ENCODE measurements around the gene GPR42.
"Not testable (repeated sequence)": the region's sequence is repeated elsewhere in the genome, so short reads cannot be mapped to it uniquely, and the experiment has no call there.

Gene GPR42

DNA sequence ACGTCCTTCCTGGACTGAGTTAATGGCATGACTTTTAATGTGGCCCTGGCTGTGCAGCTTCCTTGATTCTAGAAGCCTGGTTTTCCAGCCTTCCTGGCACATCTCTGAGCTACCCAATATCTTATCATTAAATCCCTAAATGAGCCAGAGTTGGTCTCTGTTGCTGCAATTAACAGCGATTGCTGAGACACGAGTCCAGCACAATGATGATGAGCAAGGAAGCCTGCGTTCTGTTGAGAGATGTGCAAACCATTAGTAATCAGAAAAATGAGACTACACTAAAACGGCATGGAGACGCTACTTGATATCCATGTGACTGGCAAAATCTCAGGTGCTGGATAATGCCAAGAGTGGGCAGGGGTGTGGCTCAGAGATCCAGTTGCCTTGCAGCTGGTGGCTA is 26.2 kb downstream of the GPR42 start:
- DNase-seq = no peak

DNA sequence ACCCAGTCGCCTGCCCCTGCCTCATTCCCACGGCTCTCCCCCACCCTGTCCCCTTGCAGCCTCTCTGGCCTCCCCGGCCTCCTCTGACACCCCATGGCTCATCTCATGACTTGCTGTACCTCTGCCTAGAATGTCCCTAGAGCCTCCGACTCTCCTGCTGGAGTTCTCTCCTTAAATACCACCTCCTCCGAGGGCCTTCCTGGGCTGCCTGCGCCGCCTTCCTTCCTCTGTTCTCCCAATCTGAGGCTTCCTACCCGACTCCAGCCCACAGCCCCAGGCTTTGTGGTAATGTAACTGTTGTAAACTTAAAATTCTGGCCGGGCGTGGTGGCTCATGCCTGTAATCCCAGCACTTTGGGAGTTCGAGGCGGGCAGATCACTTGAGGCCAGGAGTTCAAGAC is 27.7 kb downstream of the GPR42 start:
- DNase-seq = no peak

DNA sequence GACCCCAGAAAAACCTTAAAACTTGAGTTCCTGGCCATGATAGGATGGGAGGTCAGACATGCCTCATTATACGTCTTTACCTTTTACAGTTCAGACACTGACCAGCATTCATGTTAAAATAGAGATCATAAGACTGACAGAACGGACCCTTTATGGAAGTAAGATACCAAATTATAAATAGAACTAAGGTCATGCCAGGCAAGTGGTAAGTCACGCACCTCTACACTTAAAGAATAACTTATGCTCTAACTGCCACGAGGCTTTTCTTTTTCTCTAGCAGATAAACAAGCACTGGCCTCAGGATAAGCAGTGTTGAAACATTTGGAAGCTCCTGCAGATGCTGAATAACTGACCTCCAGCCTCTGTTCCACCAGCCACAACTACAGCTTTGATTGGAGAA is 28.4 kb downstream of the GPR42 start:
- DNase-seq = no peak

DNA sequence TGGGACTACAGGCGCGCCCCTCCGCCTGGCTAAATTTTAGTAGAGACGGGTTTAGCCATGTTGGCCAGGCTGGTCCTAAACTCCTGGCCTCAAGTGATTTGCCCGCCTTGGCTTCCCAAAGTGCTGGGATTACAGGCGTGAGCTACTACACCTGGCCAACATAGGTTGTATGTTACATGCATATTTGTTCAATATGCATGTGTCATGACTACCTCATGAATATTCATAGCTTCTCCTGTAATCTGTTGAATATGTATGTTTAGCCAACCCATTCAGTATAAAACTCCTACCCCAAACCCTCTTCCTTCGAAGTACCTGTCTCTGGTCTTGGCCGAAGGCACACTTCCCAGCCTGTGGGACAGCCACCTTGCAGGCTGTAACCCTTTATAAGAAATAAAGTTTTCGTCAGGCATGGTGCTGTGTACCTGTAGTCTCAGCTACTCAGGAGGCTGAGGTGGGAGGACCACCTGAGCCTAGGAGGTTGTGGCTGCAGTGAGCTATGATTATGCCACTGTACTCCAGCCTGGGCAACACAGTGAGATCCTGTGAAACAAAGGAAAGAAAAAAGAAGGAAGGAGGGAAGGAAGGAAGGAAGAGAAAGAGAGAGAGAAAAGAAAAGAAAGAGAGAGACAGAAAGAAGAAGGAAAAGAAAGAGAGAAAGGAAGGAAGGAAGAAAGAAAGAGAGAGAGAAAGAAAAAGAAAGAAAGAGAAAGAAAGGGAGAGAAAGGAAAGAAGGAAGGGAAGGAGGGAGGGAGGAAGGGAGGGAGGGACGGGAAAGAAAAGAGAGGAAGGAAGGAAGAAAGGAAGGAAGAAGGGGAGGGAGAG is 29.3 kb downstream of the GPR42 start:
- DNase-seq = no peak

DNA sequence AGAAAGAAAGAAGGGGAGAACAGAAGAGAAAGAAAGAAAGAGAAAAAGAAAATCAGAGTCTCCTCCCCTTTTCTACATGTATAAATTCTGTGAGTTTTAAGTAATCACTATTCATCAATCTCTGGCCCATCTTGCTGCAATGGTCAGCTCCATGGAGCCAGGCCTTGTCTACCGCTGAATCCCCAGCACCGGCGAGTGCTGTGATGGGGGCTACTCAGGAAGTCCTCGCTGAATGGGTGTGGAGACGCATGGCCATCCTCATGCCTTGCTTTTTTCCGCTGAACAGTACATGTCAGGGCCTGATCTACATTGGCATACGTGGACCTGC is 29.9 kb downstream of the GPR42 start:
- DNase-seq = no peak

DNA sequence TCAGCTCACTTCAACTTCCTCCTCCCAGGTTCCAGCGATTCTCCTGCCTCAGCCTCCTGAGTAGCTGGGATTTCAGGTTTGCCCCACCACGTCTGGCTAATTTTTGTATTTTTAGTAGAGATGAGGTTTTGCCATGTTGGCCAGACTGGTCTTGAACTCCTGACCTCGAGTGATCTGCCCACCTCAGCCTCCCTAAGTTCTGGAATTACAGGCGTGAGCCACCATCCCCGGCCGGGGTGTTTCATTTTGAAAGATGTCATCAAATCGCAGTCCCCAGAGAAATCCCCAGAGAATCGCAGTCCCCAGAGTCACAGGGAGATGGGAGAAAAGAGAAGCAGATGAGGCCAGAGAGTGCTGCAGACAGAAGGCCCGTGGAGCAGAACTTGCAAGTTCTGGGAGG is 30.5 kb downstream of the GPR42 start:
- DNase-seq = not testable (repeated sequence)

DNA sequence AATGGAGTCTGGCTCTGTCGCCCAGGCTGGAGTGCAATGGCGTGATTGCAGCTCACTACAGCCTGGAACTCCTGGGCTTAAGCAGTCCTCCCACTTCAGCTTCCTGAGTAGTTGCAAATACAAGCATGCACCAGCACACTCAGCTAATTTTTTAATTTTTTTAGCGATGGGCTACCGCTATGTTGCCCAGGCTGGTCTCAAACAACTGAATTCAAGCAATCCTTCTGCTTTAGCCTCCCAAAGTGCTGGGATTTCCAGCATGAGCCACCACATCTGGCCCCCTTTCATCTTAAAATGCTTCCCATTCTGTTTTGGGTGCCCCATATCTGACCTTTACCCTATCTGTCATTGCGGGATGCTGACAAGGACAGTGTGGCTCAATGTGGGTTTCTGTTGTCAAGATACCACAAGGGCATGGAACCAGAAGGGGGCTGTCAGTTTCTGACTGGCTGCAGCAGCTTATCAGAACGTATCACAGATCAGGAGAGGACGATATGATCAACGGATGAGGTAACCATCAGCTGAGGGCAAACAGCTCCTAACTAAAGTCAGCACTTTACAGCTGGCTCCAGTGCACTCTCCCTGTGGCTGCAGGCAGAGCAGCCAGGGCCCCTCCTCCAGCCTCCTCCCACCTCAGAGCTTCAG is 32.4 kb downstream of the GPR42 start:
- DNase-seq = no peak

DNA sequence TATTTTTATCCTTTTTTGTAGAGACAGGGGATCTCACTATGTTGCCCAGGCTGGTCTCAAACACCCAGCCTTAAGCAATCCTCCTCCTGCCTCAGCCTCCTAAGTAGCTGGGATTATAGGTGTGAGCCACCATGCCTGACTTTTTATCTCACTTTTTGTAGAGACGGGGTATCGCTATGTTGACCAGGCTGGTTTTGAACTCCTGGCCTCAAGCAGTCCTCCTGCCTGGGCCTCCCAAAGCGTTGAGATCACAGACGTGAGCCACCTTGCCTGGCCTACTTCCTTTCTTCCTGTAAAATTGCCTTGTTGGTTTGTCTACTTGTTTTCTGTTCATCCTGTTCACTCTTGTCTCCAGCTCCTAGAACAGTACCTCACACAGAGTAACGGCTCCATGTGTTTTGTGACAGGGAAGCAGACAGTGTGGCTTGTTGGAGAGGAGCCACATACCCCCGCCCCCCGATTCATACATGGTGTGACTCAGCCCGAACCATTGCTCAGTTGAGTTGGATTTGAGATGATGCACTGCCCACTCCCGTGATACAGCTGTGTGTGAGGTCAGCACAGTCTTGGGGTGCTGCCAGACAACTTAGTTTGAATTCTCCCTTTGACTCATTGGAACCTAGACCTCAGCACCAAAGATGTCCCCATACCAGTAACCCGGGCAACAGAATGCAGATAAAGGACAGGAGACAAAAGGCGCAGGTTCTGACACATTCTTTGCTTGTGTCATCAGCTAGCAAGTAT is 34.2 kb downstream of the GPR42 start:
- no peak for DNase-seq

DNA sequence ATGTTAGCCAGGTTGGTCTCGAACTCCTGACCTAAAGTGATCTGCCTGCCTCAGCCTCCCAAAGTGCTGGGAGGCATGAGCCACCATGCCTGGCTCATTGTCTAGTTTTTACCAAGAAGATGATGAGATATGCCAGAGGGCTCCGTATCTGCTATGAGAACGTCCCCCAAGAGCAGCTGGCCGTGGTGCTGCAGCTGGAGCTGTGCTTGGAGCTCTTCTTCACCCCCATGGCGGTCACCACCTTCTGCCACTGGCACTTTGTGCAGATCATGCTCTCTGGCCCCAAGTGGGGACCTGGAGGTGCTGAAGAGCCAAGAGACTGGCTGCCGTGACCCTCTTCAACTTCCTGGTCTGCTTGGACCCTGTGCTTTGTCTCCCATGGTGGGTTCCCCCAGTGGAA is 36.8 kb downstream of the GPR42 start:
- DNase-seq = no peak

DNA sequence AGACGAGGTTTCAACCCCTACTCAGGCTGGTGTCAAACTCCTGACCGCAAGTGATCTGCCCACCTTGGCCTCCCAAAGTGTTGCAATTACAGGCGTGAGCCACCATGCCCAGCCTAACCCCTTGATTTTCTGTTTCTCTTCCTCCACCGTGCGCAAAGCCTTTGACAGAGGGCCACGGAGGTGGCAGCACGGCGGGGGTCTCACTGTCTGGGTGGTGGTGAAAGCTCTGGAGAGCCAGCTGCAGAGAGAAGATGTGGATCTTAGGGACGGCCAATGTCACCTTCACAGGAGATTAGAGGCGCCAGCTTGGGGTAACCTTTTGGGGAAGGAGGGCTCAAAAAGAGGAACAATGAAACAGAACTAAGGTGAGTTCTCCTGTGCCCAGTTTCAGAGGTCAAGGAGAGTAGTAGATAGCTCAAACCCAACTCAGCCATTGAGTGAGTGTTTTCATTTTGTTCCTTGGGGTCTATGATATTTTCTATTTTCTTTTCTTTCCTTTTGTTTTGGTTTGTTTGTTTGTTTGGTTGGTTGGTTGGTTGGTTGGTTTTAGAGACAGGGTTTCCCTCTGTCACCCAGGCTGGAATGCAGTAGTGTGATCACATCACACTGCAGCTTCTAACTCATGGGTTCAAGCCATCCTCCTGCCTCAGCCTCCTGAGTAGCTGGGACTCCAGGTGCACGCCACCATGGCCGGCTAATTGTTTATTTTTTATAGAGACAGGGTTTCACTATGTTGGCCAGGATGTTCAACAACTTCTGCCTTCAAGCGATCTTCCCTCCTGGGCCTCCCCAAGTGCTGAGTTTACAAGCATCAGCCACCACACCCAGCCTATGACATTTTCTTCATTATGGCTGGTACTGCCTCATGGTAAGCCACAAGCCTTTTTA is 37.7 kb downstream of the GPR42 start:
- no peak for DNase-seq

DNA sequence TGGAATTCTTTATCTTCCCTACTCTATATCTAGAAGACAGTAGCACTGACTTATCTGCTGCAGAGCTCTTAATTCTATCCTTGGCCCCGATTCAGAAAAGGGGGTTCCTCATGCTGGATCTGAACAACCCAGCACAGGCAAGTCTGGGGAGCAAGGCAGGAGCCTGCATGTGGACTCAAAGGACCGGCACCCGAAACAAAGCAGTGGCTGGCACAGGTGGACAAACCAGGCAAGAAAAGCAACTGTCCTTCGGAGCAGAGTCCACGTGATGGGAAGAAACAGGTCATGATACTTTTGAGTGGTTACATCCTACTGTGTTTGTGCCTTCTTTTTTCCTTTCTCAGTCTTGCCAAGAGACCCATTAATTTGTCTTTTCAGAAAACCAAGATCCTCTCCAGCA is 38.3 kb downstream of the GPR42 start:
- no peak for DNase-seq

DNA sequence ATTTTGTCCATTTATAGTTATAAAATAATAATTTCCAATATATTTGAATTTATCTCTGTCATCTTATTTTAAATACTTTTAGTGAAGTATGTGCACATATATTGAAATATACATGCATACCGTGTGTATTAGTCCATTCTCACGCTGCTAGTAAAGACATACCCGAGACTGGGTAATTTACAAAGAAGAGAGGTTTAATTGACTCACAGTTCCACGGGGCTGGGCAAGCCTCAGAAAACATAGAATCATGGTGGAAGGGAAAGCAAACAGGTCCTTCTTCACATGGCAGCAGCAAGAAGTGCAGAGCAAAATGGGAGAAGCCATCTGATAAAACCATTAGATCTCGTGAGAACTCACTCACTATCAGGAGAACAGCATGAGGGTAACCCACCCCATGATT is 39.6 kb downstream of the GPR42 start:
- no peak for DNase-seq

DNA sequence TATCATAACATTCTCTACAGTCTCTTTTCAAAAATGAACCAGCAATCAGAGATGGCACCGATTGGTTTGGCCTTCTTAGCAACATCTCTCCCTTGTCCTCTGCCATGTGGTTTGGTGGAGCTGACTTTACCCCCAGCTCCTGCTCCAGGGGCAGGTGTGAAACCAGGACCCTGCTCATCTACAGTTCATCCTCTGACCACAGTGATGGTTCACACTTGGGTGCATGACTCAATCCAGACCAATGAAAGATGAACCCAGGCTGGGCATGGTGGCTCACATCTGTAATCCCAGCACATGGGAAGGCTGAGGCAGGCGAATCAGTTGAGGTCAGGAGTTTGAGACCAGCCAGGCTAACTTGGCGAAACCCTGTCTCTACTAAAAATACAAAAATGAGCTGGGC is 43.6 kb downstream of the GPR42 start:
- DNase-seq = no peak

DNA sequence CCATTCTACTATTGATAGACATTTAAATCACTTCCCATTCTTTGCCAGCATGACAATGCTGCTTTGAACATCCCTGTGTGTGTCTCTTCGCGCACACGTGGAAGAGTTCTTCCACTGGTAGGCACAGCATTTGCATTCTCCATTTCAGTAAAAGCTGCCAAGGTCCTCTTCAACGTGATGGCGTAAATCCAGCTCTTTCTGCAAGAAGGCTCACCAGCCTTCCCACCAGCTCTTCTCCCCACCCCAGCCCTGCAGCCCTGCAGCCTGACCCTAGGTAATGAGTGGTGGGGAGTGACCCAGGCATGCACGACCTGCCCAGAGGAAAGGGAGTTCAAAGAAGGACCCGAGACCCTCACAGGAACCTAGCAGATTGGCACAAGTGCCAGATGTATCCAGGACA is 45.5 kb downstream of the GPR42 start:
- no peak for DNase-seq

DNA sequence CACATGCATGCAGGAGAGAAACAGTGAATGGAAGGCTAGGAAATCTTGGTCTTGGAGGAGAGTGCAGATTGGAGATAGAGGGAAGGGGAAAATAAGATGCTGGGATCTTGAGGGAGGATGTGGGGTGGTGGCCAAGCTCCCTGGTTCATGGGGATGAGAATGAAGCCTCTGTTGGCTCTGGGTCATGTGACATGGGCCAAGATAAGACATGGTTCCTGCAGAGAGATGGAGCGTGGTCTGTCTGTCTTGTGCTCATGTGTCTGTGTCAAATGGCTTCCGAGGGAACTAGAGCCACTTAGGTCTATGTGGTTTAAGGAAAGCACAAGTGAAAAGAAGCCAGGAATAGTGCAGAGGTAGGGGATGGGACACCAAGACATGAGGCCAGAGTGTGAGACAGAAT is 46.4 kb downstream of the GPR42 start:
- no peak for DNase-seq

DNA sequence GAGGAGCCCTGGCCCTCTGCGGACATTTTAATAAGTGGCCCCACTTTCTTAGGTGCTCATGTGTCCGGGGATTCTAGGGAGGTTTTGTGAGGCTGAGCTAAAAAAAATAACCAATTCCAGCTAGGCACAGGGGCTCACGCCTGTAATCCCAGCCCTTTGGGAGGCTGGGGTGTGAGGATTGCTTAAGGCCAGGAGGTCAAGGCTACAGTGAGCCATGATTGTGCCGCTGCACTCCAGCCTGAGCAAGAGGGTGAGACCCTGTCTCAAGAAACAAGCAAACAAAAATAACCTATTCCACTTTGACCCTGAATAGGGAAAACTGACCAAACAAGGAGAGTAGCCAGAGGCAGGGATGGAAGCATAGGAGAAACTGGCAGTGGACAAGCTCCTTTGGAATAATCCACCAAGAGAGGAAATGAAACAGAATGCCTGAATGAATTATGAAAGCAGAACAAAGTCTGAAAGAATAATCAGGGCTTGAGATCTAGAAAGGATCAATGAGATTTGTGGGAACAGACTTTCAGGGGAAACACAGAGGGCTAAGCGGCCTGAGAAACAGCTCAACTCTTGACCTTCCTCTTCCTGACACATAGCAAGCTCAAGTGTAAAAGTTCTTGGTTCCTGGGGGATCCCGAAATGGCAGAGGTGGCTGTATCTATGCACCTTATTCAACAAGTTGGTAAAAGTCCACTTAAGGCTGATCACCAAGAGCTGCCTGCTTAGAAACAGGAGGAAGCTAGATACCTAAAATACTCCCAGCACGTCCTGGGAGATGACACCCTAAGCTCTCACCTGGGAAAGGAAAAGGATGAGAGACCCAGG is 47.1 kb downstream of the GPR42 start:
- no peak for DNase-seq

DNA sequence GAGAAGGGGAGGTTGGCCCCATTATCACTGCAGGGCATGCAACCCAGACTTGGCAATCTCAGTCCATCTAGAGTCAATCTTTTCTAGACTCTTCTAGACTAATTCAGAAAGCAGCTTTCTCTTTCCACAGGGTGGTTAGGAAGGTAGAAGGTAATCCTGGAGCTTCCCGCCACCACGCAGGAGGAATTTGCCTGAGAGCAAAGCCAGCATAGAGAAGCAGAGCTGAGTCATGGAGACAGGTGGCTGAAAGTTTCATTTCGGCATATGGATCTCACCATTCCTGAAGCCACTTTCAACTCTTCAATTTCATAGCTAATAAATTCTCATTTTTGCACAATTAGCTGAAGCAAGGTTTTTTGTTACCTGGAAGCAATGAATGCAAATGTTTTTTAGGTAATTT is 48.2 kb downstream of the GPR42 start:
- no peak for DNase-seq

DNA sequence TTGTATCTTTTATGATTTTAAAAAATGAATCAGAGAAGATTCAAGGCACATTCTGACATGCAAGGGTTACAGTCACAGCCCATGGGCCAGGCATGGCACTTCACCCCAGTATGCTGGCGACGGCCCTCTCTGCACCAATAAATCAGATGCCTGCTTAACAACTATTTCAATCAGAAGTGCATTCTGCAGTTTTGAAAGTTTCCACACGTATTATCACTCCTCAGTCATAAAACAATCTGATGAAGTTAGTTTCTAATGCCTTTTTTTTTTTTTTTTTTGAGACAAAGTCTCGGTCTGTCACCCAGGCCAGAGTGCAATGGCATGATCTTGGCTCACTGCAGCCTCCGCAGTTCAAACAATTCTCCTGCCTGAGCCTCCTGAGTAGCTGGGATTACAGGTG is 48.9 kb downstream of the GPR42 start:
- no peak for DNase-seq

DNA sequence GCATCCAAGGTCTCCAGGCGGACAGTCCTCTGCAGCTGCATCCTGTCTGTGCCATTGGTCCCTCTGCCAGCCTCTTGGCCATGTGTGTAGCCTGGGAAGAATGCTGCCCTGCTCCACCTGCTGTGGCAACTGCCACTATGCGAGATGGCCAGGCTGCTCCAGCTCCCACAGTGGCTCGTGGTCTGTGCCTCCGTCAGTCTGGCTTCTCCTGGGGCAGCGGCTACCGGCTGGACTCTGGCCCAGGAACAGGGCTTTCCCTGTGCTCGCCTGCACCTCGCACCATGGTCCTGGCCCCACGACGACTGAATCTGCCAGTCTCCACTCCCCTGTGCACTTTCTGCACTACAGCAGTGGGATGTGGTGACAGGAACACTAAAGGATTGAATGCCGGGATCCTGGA is 50.5 kb downstream of the GPR42 start:
- no peak for DNase-seq
